ENCODE results near the gene ACAP3. TPM values are rescaled to one million over a fixed set of nuclear protein-coding genes. Genes with fewer than 3 reads are reported as not detected.

Gene ACAP3
- total RNA-seq, 1 experiment from 2014 or later, result 42.2 TPM

DNA sequence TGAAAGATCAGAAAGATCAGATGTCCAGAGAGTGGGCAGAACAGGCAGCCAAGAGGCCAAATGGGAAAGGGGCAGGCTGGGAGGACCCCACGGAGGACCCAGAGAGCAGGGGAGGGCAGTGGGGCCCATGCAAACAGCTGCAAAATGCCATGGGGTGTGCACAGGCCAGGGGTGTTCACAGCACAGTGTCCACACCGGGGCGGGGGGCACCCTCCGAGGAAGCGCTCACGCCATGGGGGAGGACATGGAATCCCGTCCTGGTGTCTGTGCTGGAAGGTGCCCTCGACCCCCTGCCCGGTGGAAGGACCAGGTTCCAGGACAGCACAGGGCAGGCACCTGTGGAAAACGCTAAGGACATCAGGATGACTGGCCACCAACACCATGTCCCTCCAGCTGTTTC lies 15.2 kb upstream of the ACAP3 start:
- H3K27ac Mint-ChIP-seq, result peak overlapping the region; percentile 41; the same call in 1 of the 2 replicates
- CTCF ChIA-PET, result no interaction called here

DNA sequence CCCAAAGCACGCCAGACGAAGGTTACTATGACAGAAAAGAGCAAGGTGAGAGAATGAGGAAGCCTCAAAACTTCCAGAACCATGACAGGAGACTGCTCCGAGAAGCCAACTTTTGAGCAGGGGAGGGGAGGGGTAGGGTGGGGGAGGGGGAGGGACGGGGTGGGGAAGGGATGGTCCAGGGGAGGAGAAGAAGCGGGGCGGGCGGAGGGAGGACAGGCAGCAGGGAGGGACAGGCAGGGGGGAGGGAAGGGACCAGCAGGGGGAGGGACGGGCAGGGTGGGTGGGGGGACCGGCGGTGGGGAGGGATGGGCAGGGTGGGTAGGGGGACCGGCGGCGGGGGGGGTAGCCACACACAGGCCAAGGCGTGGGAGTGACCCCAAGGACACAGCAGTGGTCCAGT lies 14.7 kb upstream of the ACAP3 start:
- POLR2A ChIA-PET, result no interaction called here
- CTCF ChIA-PET, result no interaction called here
- H3K4me1 Mint-ChIP-seq, result peaks cover 11% of the 10 kb centered on the region
- TF ChIP-seq ZNF138 (CRISPR knock-in tag; conservative IDR thresholded peaks at IDR 0.05), result no peak
- TF ChIP-seq, protein P1, sequence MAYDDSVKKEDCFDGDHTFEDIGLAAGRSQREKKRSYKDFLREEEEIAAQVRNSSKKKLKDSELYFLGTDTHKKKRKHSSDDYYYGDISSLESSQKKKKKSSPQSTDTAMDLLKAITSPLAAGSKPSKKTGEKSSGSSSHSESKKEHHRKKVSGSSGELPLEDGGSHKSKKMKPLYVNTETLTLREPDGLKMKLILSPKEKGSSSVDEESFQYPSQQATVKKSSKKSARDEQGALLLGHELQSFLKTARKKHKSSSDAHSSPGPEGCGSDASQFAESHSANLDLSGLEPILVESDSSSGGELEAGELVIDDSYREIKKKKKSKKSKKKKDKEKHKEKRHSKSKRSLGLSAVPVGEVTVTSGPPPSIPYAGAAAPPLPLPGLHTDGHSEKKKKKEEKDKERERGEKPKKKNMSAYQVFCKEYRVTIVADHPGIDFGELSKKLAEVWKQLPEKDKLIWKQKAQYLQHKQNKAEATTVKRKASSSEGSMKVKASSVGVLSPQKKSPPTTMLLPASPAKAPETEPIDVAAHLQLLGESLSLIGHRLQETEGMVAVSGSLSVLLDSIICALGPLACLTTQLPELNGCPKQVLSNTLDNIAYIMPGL (CRISPR knock-in tag; IDR thresholded peaks at IDR 0.05), result no peak
- TF ChIP-seq TCF7 (CRISPR knock-in tag; IDR thresholded peaks at IDR 0.05; ENCODE audit: low read depth), result no peak
- TF ChIP-seq, protein P2, sequence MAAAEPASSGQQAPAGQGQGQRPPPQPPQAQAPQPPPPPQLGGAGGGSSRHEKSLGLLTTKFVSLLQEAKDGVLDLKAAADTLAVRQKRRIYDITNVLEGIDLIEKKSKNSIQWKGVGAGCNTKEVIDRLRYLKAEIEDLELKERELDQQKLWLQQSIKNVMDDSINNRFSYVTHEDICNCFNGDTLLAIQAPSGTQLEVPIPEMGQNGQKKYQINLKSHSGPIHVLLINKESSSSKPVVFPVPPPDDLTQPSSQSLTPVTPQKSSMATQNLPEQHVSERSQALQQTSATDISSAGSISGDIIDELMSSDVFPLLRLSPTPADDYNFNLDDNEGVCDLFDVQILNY (CRISPR knock-in tag; IDR thresholded peaks at IDR 0.05), result no peak
- no peak for TF ChIP-seq ZNF396 (CRISPR knock-in tag; IDR thresholded peaks at IDR 0.05; ENCODE audit: borderline replicate concordance)
- TF ChIP-seq PRRX2 (CRISPR knock-in tag; IDR thresholded peaks at IDR 0.05), result no peak

More for the DNA sequence above, 15.2 kb upstream of the ACAP3 start:
- no peak for DNase-seq (ENCODE audit: low spot score)
- peaks cover 8% of the 10 kb centered on the region for H3K36me3 Mint-ChIP-seq
- TF ChIP-seq, protein P3, sequence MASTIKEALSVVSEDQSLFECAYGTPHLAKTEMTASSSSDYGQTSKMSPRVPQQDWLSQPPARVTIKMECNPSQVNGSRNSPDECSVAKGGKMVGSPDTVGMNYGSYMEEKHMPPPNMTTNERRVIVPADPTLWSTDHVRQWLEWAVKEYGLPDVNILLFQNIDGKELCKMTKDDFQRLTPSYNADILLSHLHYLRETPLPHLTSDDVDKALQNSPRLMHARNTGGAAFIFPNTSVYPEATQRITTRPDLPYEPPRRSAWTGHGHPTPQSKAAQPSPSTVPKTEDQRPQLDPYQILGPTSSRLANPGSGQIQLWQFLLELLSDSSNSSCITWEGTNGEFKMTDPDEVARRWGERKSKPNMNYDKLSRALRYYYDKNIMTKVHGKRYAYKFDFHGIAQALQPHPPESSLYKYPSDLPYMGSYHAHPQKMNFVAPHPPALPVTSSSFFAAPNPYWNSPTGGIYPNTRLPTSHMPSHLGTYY (CRISPR knock-in tag; IDR thresholded peaks at IDR 0.05), result no peak
- TF ChIP-seq OVOL2 (CRISPR knock-in tag; IDR thresholded peaks at IDR 0.05; ENCODE audit: borderline replicate concordance), result no peak
- TF ChIP-seq NR1H2 (CRISPR knock-in tag; IDR thresholded peaks at IDR 0.05), result no peak
- TF ChIP-seq ZNF416 (CRISPR knock-in tag; IDR thresholded peaks at IDR 0.05), result no peak
- TF ChIP-seq JAZF1 (CRISPR knock-in tag; IDR thresholded peaks at IDR 0.05), result no peak
- no peak for TF ChIP-seq SMAD3 (CRISPR knock-in tag; IDR thresholded peaks at IDR 0.05; ENCODE audit: borderline replicate concordance)
- TF ChIP-seq, protein P4, sequence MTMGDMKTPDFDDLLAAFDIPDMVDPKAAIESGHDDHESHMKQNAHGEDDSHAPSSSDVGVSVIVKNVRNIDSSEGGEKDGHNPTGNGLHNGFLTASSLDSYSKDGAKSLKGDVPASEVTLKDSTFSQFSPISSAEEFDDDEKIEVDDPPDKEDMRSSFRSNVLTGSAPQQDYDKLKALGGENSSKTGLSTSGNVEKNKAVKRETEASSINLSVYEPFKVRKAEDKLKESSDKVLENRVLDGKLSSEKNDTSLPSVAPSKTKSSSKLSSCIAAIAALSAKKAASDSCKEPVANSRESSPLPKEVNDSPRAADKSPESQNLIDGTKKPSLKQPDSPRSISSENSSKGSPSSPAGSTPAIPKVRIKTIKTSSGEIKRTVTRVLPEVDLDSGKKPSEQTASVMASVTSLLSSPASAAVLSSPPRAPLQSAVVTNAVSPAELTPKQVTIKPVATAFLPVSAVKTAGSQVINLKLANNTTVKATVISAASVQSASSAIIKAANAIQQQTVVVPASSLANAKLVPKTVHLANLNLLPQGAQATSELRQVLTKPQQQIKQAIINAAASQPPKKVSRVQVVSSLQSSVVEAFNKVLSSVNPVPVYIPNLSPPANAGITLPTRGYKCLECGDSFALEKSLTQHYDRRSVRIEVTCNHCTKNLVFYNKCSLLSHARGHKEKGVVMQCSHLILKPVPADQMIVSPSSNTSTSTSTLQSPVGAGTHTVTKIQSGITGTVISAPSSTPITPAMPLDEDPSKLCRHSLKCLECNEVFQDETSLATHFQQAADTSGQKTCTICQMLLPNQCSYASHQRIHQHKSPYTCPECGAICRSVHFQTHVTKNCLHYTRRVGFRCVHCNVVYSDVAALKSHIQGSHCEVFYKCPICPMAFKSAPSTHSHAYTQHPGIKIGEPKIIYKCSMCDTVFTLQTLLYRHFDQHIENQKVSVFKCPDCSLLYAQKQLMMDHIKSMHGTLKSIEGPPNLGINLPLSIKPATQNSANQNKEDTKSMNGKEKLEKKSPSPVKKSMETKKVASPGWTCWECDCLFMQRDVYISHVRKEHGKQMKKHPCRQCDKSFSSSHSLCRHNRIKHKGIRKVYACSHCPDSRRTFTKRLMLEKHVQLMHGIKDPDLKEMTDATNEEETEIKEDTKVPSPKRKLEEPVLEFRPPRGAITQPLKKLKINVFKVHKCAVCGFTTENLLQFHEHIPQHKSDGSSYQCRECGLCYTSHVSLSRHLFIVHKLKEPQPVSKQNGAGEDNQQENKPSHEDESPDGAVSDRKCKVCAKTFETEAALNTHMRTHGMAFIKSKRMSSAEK (CRISPR knock-in tag; IDR thresholded peaks at IDR 0.05; ENCODE audit: borderline replicate concordance), result no peak
- TF ChIP-seq JUN (CRISPR knock-in tag; IDR thresholded peaks at IDR 0.05), result no peak
- TF ChIP-seq, protein P5, sequence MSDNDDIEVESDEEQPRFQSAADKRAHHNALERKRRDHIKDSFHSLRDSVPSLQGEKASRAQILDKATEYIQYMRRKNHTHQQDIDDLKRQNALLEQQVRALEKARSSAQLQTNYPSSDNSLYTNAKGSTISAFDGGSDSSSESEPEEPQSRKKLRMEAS (CRISPR knock-in tag; IDR thresholded peaks at IDR 0.05), result no peak
- no peak for TF ChIP-seq SMAD4 (CRISPR knock-in tag; IDR thresholded peaks at IDR 0.05)
- TF ChIP-seq, protein P6, sequence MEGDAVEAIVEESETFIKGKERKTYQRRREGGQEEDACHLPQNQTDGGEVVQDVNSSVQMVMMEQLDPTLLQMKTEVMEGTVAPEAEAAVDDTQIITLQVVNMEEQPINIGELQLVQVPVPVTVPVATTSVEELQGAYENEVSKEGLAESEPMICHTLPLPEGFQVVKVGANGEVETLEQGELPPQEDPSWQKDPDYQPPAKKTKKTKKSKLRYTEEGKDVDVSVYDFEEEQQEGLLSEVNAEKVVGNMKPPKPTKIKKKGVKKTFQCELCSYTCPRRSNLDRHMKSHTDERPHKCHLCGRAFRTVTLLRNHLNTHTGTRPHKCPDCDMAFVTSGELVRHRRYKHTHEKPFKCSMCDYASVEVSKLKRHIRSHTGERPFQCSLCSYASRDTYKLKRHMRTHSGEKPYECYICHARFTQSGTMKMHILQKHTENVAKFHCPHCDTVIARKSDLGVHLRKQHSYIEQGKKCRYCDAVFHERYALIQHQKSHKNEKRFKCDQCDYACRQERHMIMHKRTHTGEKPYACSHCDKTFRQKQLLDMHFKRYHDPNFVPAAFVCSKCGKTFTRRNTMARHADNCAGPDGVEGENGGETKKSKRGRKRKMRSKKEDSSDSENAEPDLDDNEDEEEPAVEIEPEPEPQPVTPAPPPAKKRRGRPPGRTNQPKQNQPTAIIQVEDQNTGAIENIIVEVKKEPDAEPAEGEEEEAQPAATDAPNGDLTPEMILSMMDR (IDR thresholded peaks at IDR 0.05), result no peak
- TF ChIP-seq, protein P7, sequence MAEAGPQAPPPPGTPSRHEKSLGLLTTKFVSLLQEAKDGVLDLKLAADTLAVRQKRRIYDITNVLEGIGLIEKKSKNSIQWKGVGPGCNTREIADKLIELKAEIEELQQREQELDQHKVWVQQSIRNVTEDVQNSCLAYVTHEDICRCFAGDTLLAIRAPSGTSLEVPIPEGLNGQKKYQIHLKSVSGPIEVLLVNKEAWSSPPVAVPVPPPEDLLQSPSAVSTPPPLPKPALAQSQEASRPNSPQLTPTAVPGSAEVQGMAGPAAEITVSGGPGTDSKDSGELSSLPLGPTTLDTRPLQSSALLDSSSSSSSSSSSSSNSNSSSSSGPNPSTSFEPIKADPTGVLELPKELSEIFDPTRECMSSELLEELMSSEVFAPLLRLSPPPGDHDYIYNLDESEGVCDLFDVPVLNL (CRISPR knock-in tag; IDR thresholded peaks at IDR 0.05; ENCODE audit: borderline replicate concordance, low read depth), result no peak
- TF ChIP-seq SP1 (CRISPR knock-in tag; conservative IDR thresholded peaks at IDR 0.05), result no peak
- no peak for TF ChIP-seq ZNF317 (CRISPR knock-in tag; IDR thresholded peaks at IDR 0.05; ENCODE audit: borderline replicate concordance, low read depth)
- TF ChIP-seq, protein P8, sequence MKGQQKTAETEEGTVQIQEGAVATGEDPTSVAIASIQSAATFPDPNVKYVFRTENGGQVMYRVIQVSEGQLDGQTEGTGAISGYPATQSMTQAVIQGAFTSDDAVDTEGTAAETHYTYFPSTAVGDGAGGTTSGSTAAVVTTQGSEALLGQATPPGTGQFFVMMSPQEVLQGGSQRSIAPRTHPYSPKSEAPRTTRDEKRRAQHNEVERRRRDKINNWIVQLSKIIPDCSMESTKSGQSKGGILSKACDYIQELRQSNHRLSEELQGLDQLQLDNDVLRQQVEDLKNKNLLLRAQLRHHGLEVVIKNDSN (CRISPR knock-in tag; IDR thresholded peaks at IDR 0.05), result no peak
- TF ChIP-seq TCF7 (CRISPR knock-in tag; IDR thresholded peaks at IDR 0.05; ENCODE audit: low read depth), result no peak
- TF ChIP-seq NR2C2 (CRISPR knock-in tag; IDR thresholded peaks at IDR 0.05), result no peak
- no peak for TF ChIP-seq SOX15 (CRISPR knock-in tag; IDR thresholded peaks at IDR 0.05)
- TF ChIP-seq ZNF423 (CRISPR knock-in tag; IDR thresholded peaks at IDR 0.05), result no peak
- H3K4me1 Mint-ChIP-seq, result peaks cover 11% of the 10 kb centered on the region
- no peaks in the 10 kb centered on the region for H3K9me3 Mint-ChIP-seq
- POLR2A ChIA-PET, result no interaction called here
- peak overlapping the region; percentile 87 for H3K4me3 Mint-ChIP-seq
- no peaks in the 10 kb centered on the region for H3K27me3 Mint-ChIP-seq (ENCODE audit: low read depth)
- ATAC-seq, result no peak

More for the DNA sequence above, 14.7 kb upstream of the ACAP3 start:
- Mint-ChIP-seq H3K4me3 (peak overlapping the region; percentile 64), H3K27ac (peak overlapping the region; percentile 41; the same call in 1 of the 2 replicates), H3K27me3 (ENCODE audit: low read depth) (no peaks in the 10 kb centered on the region), H3K9me3 (no peaks in the 10 kb centered on the region), H3K36me3 (peaks cover 9% of the 10 kb centered on the region)
- no peak for DNase-seq (ENCODE audit: low spot score)
- no peak for ATAC-seq

Data from WTC11 (cell line).